HG02938 (cell line): ENCODE results near the gene DHRS11.

Source experiments
- ATAC-seq: cut with Tn5 transposase; IDR thresholded peaks from one replicate; pipeline ENCODE4 v1.9.1; 2021; ENCODE audit warnings: mild to moderate bottlenecking, moderate library complexity; ENCODE audit not compliant: unreplicated experiment

Gene DHRS11

GRCh38 chr17:36613155-36613554, 21.5 kb downstream of the DHRS11 start:
- ATAC-seq = no peak

GRCh38 chr17:36614081-36614480, 22.4 kb downstream of the DHRS11 start:
- no peak for ATAC-seq

- ATAC-seq = no peak
Observed at GRCh38 chr17:36614933-36615332, 23.3 kb downstream of the DHRS11 start.

- no peak for ATAC-seq
Observed at GRCh38 chr17:36616061-36617029, 24.7 kb downstream of the DHRS11 start.

DNA sequence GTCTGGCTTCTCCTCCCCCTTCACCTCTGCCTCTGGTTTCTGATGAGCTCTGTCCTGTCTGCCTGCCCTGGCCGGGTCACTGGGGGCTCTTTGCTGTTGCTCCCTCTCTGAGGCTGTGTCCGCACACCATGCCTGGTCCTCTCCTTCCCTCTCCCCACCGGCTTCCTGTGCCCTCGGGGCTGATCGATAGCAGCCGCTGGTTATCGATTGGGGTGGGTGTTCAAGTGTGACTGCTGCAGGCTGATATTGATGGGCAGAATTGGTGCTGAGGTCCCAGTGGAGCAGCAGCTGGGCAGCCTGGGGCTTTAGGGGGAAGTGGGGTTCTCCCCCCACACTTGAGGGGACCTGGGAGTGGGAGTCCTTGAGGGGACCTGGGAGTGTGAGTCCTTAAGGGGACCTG, 26.1 kb downstream of the DHRS11 start:
- ATAC-seq = no peak

DNA sequence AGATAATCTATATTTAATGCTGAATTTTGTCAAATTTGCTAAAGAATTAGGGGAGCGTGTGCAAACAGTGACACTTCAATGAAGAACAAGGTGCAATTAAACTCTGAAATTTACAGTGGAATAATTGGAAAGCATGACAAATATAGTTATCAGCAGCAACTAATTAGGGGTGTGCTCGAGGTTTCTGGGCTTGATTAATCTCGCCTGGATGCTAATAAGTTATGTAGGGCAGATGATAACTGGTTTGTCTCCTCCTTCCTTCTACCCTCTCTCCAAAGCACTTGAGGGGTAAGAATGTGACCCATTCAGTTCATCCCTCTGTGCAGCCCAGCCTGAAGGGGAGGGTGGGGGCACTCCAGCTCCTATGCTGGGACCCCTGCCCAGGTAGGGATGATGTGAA, 31.6 kb downstream of the DHRS11 start:
- ATAC-seq = no peak

DNA sequence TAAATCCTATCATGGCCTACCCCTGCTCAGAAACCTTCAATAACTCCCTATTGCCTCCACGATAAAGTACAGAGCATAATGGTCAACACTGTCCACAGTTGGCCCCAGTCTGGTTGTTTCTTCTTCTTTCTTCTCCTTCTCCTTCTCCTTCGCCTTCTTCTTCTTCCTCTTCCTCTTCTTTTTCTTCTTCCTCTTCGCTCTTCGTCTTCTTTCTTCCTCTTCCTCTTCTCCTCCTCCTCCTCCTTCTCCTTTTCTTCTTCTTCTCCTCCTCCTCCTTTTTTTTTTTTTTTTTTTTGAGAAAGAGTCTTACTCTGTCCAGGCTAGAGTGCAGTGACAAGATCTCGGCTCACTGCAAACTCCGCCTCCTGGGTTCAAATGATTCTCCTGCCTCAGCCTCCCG, 33.5 kb downstream of the DHRS11 start:
- ATAC-seq = no peak

GRCh38 chr17:36627101-36627500, 35.4 kb downstream of the DHRS11 start:
- no peak for ATAC-seq

- ATAC-seq = no peak
Observed at GRCh38 chr17:36628576-36628975, 36.9 kb downstream of the DHRS11 start.

GRCh38 chr17:36629252-36629847, 37.7 kb downstream of the DHRS11 start:
- no peak for ATAC-seq

GRCh38 chr17:36629970-36630502, 38.4 kb downstream of the DHRS11 start:
- ATAC-seq = no peak

DNA sequence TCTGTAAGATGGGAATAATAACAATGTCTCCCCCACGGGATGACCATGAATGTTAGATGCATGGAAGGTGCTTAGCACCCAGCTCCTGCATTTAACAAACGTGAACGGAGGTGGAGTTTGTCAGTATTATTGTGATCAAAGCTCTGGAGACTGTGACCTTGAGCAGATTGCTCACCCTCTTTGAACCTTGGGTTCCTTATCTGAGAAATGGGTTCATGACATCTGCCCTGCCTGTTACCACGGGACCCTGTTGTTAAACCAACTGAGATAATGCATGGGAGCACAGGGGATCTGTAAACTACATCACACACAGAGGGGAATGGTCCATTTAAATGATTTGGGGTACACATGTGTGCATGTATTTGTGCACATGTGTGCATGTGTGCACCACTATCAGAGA, 39.3 kb downstream of the DHRS11 start:
- ATAC-seq = no peak

- no peak for ATAC-seq
Observed at GRCh38 chr17:36632916-36633771, 41.5 kb downstream of the DHRS11 start.

- ATAC-seq = no peak
Observed at GRCh38 chr17:36640346-36640745, 48.7 kb downstream of the DHRS11 start.

GRCh38 chr17:36640836-36641235, 49.2 kb downstream of the DHRS11 start:
- ATAC-seq = no peak

GRCh38 chr17:36641331-36641876, 49.7 kb downstream of the DHRS11 start:
- ATAC-seq = no peak

GRCh38 chr17:36641877-36642845, 50.5 kb downstream of the DHRS11 start:
- no peak for ATAC-seq

- ATAC-seq = no peak
Observed at GRCh38 chr17:36643086-36643685, 51.5 kb downstream of the DHRS11 start.

- ATAC-seq = no peak
Observed at GRCh38 chr17:36645422-36645821, 53.7 kb downstream of the DHRS11 start.
